HG03354 (cell line): Measurements from ENCODE around the gene SENP7.
A peak's percentile ranks its signal among the peaks of the same experiment; 100 is the strongest.
"Not testable (repeated sequence)": the region's sequence is repeated elsewhere in the genome, so short reads cannot be mapped to it uniquely, and the experiment has no call there.

Source experiments
- ATAC-seq: cut with Tn5 transposase; IDR thresholded peaks from one replicate; pipeline ENCODE4 v1.9.1; 2021; ENCODE audit warnings: mild to moderate bottlenecking; ENCODE audit not compliant: unreplicated experiment, poor library complexity, severe bottlenecking

Gene SENP7

GRCh38 chr3:101529816-101530685 is 17.0 kb upstream of the SENP7 start:
- ATAC-seq, result no peak

DNA sequence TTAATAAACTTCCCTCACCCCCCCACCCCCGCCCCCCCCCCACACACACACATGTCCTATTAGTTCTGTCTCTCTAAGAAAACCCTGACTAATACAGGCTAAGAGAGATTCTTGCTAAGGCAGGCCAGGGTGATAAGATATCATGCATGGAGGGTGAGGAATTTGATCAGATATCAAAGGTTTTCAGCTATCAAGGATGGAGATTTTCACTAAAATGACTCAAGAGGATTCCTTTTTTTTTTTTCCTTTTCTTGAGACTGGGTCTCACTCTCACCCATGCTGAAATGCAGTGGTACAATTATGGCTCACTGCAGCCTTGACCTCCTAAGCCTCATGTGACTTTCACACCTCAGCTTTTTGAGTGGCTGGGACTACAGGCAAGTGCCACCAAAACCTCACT is 14.9 kb upstream of the SENP7 start:
- no peak for ATAC-seq

- ATAC-seq, result no peak
These were observed 14.4 kb upstream of the SENP7 start for GRCh38 chr3:101527441-101527840.

DNA sequence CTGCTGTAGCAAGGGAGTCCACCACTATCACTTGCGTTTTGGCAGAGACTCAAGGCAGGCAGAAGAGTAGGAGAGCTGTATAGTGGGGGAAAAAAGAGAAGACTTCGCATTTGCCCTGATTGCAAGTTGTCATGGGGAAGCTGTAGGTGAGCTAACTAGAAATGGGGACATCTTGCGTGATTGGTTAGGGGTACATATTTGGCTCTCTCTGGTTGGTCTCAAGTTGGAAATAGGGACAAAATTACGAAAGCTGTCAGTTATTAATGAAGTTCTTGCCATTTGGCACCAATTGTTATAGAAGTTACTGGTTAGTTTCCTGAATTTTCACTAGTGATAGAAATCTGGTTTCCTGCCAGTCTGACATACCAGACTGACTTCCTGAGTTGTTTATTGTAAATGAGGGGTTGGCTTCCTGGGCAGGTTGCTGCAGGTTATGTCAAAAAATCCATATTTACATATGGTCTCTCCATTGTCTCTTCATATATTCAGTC is 8.2 kb upstream of the SENP7 start:
- no peak for ATAC-seq

- no peak for ATAC-seq
These were observed 6.8 kb upstream of the SENP7 start for GRCh38 chr3:101519685-101520365.

- ATAC-seq, result peak; percentile 98
These were observed 5.4 kb upstream of the SENP7 start for GRCh38 chr3:101518421-101518871.

- ATAC-seq, result peak; percentile 31
These were observed 491 bp upstream of the SENP7 start for GRCh38 chr3:101513419-101513986.

DNA sequence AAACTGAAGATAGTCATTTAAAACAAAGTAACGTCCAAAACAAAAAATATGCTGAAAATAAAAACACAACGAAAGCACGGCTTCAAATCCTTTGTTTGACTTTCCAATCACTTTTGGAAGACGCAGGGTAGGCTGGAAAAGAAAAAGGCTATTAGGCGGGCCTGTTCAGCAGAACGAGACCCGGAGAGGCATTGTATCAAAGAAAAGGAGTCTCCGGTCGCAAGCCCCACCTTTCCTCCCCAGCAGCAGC is 691 bp downstream of the SENP7 start:
- peak; percentile 36 for ATAC-seq

GRCh38 chr3:101509811-101510210 is 3.2 kb downstream of the SENP7 start:
- no peak for ATAC-seq

GRCh38 chr3:101509281-101509680 is 3.7 kb downstream of the SENP7 start:
- no peak for ATAC-seq

DNA sequence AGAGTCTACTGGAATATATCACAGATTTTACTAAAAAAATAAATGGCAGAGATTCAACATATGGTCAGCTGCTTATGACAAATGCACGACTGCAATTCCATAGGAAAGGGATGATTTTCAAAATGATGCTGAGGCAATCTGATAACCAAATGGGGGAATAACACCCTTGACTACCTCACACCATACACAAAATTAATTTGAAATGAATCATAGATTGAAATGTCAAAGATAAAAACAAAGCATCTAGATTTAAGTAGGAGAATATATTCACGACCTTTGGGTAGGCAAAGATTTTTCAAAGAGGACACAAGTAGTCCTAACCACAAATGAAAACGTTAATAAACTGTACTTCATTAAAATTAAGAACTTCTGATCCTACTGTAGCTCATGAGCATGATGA is 11.2 kb downstream of the SENP7 start:
- no peak for ATAC-seq

- ATAC-seq, result no peak
These were observed 12.8 kb downstream of the SENP7 start for GRCh38 chr3:101500208-101500607.

DNA sequence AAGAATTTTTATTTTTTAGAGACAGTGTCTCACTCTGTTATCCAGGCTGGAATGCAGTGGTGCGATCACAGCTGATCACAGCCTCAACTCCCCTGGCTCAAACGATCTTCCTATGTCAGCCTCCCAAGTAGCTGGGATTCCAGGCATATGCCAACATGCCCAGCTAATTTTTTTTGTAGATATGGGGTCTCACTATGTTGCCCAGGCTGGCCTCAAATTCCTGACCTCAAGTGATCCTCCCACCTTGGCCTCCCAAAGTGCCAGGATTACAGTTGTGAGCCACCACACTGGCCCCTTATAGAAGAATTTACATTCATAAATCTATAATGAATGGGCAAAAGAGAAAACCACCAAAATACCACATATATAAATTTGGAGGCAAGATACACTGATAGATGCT is 15.2 kb downstream of the SENP7 start:
- ATAC-seq, result no peak

- ATAC-seq, result no peak
These were observed 17.5 kb downstream of the SENP7 start for GRCh38 chr3:101495552-101495951.

GRCh38 chr3:101484805-101485620 is 28.0 kb downstream of the SENP7 start:
- ATAC-seq, result no peak

- no peak for ATAC-seq
These were observed 34.0 kb downstream of the SENP7 start for GRCh38 chr3:101478980-101479379.

DNA sequence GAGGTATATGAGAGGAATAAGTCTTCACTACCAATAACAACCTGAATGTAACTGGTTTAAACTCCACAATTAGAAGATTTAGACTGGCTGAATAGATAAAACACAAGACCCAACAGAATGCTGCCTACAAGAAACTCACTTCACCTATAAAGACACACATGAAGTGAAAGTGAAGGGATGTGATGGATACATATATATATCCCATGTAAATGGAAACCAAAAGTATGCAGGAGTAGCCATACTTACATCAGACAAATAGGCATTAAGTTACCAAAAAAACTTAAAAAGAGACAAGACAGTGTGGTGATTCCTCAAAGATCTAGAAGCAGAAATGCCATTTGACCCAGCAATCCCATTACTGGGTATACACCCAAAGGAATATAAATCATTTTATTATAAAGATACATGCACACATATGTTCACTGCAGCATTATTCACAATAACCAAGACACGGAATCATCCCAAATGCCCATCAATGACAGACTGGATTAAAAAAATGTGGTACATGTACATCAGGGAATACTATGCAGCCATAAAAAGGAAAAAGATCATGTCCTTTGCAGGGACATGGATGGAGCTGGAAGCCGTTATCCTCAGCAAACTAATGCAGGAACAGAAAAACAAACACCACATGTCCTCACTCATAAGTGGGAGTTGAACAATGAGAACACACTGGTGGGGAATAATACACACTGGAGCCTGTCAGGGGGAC is 38.0 kb downstream of the SENP7 start:
- not testable (repeated sequence) for ATAC-seq

- ATAC-seq, result not testable (repeated sequence)
These were observed 44.3 kb downstream of the SENP7 start for GRCh38 chr3:101468676-101469075.

GRCh38 chr3:101467310-101467663 is 45.7 kb downstream of the SENP7 start:
- ATAC-seq, result not testable (repeated sequence)
